Measurements from ENCODE around the gene FAM83C.
"Not testable (repeated sequence)": the region's sequence is repeated elsewhere in the genome, so short reads cannot be mapped to it uniquely, and the experiment has no call there.

DNA sequence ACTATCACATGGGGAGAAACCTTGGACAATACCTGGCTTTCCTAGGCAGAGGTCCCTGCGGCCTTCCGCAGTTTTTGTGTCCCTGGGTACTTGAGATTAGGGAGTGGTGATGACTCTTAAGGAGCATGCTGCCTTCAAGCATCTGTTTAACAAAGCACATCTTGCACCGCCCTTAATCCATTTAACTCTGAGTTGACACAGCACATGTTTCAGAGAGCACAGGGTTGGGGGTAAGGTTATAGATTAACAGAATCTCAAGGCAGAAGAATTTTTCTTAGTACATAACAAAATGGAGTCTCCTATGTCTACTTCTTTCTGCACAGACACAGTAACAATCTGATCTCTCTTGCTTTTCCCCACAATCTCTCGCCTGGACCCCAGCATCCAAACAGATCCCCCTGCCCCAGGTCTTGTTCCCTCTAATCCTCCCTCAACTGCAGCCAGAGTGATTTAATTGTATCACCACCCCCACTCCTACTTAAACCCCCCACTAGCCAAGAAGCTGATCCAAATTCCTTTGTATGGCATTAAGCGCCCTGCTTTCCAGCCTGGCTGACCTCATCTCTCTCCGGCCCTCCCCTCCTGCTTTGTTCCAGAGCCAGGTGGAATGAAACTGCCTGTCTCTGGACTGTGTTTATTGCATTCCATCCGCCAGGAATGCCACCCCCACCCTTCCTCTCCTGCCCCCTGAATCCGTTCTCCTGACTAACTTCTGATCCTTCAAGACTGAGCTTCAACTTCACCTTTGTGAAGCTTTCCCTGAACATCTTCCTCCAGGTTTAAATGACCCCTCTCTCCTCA, 29.3 kb downstream of the FAM83C start:
- not testable (repeated sequence) for TF ChIP-seq TAF1, YY1, CREB1 (IDR thresholded peaks at IDR 0.05; ENCODE audit: low read depth)
- TF ChIP-seq RAD21 (IDR thresholded peaks at IDR 0.05; ENCODE audit: low read depth): peak; percentile 6; the same call in 1 of the 2 replicates
- peak; percentile 82 for TF ChIP-seq EP300 (IDR thresholded peaks at IDR 0.05; ENCODE audit: borderline replicate concordance)
- TF ChIP-seq, protein P1, sequence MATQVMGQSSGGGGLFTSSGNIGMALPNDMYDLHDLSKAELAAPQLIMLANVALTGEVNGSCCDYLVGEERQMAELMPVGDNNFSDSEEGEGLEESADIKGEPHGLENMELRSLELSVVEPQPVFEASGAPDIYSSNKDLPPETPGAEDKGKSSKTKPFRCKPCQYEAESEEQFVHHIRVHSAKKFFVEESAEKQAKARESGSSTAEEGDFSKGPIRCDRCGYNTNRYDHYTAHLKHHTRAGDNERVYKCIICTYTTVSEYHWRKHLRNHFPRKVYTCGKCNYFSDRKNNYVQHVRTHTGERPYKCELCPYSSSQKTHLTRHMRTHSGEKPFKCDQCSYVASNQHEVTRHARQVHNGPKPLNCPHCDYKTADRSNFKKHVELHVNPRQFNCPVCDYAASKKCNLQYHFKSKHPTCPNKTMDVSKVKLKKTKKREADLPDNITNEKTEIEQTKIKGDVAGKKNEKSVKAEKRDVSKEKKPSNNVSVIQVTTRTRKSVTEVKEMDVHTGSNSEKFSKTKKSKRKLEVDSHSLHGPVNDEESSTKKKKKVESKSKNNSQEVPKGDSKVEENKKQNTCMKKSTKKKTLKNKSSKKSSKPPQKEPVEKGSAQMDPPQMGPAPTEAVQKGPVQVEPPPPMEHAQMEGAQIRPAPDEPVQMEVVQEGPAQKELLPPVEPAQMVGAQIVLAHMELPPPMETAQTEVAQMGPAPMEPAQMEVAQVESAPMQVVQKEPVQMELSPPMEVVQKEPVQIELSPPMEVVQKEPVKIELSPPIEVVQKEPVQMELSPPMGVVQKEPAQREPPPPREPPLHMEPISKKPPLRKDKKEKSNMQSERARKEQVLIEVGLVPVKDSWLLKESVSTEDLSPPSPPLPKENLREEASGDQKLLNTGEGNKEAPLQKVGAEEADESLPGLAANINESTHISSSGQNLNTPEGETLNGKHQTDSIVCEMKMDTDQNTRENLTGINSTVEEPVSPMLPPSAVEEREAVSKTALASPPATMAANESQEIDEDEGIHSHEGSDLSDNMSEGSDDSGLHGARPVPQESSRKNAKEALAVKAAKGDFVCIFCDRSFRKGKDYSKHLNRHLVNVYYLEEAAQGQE (IDR thresholded peaks at IDR 0.05; ENCODE audit: low read depth): not testable (repeated sequence)
- TF ChIP-seq FOXM1 (IDR thresholded peaks at IDR 0.05; ENCODE audit: borderline replicate concordance, low read depth): peak; percentile 67; the same call in 1 of the 2 replicates
- TF ChIP-seq, protein P2, sequence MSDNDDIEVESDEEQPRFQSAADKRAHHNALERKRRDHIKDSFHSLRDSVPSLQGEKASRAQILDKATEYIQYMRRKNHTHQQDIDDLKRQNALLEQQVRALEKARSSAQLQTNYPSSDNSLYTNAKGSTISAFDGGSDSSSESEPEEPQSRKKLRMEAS (IDR thresholded peaks at IDR 0.05): peak; percentile 4; the same call in 1 of the 2 replicates
- TF ChIP-seq TCF12 (IDR thresholded peaks at IDR 0.05; ENCODE audit: low read depth): peak; percentile 89
- TF ChIP-seq NFIC (IDR thresholded peaks at IDR 0.05): peak; percentile 78; the same call in 1 of the 2 replicates
- TF ChIP-seq EGR1 (IDR thresholded peaks at IDR 0.05): peak; percentile 58
